WTC11 (cell line): ENCODE measurements around the gene DOCK7.

Source experiments
- AR ChIP-seq: fragments of 250-450 bp; sonication (Bioruptor Pico); IDR thresholded peaks from 2 replicates; pipeline ENCODE4 v1.9.0; 2021; ENCODE audit warnings: mild to moderate bottlenecking
- ARID4B ChIP-seq: sonication (generic); formaldehyde crosslinking; IDR thresholded peaks from 2 replicates; pipeline ENCODE4 v1.8.0; 2023; ENCODE audit warnings: missing genetic modification reagents, mild to moderate bottlenecking, borderline replicate concordance
- CREB1 ChIP-seq: sonication (generic); formaldehyde crosslinking; IDR thresholded peaks from 2 replicates; pipeline ENCODE4 v1.8.0; 2023; ENCODE audit warnings: mild to moderate bottlenecking, missing genetic modification reagents
- CTCF ChIP-seq: fragments of 200-600 bp; IDR thresholded peaks from 2 replicates; pipeline ENCODE4 v1.8.0; 2022; ENCODE audit warnings: antibody characterized with exemption
- FOXK1 ChIP-seq: sonication (generic); formaldehyde crosslinking; IDR thresholded peaks from 2 replicates; pipeline ENCODE4 v1.8.0; 2022; ENCODE audit warnings: mild to moderate bottlenecking, moderate library complexity, missing genetic modification reagents
- NR2C2 ChIP-seq: sonication (generic); formaldehyde crosslinking; IDR thresholded peaks from 2 replicates; pipeline ENCODE4 v1.8.0; 2022; ENCODE audit warnings: mild to moderate bottlenecking, missing genetic modification reagents
- PRDM15 ChIP-seq: sonication (generic); formaldehyde crosslinking; IDR thresholded peaks from 2 replicates; pipeline ENCODE4 v1.8.0; 2022; ENCODE audit warnings: missing genetic modification reagents
- STAT6 ChIP-seq: sonication (generic); formaldehyde crosslinking; conservative IDR thresholded peaks from 2 replicates; pipeline ENCODE4 v1.8.1; 2023; ENCODE audit warnings: mild to moderate bottlenecking, low read depth, missing genetic modification reagents, moderate library complexity
- USF2 ChIP-seq: sonication (generic); formaldehyde crosslinking; IDR thresholded peaks from 2 replicates; pipeline ENCODE4 v1.8.1; 2023; ENCODE audit warnings: mild to moderate bottlenecking, missing genetic modification reagents, moderate library complexity

GRCh38 chr1:62452951-62453350 is 235.2 kb downstream of the DOCK7 start:
- TF ChIP-seq CREB1 (CRISPR knock-in tag) (no peak), CTCF (no peak), AR (CRISPR knock-in tag) (no peak), STAT6 (no peak), FOXK1 (CRISPR knock-in tag) (no peak), PRDM15 (no peak), NR2C2 (CRISPR knock-in tag) (no peak), ARID4B (CRISPR knock-in tag) (no peak), USF2 (CRISPR knock-in tag) (no peak)
